H1 (cell line): ENCODE results near the gene PARD6B. TPM values are rescaled to one million over a fixed set of nuclear protein-coding genes. Genes with fewer than 3 reads are reported as not detected.

Experiments
- CTCF ChIA-PET: fragments of 300-600 bp; sonication (Branson Sonifier 250); formaldehyde crosslinking; loops from one replicate; lab custom pipeline; 2021; ENCODE audit not compliant: partially characterized antibody; lab: Charles Lee
- POLR2A ChIA-PET: fragments of 300-600 bp; sonication (Branson Sonifier 250); formaldehyde crosslinking; loops from one replicate; lab custom pipeline; 2021; ENCODE audit warnings: inconsistent platforms; ENCODE audit not compliant: partially characterized antibody; lab: Charles Lee
- DNase-seq, 2 experiments: peaks; one replicate each; pipeline versions ENCODE4 v3.0.0 to v3.0.0-alpha.2; 2010 to 2022; ENCODE audit warnings: low spot score in 2 of 2, low read depth in 1 of 2, mixed read lengths in 1 of 2
- FAIRE-seq: peaks from 2 replicates; lab custom pipeline; 2011; peaks lifted over from hg19 to GRCh38; lab: Jason Lieb, UNC
- H2AFZ ChIP-seq: 2 replicates; pipeline ENCODE4 v1.8.1; 2012; ENCODE audit warnings: low read length, inconsistent platforms
- H2AK5ac ChIP-seq: 2 replicates; pipeline ENCODE4 v1.6.1; 2013; ENCODE audit warnings: low read depth, low read length
- H2BK120ac ChIP-seq: replicated peaks from 2 replicates; pipeline ENCODE3; 2013; ENCODE audit warnings: low read depth, low read length, inconsistent platforms
- H2BK12ac ChIP-seq: 2 replicates; pipeline ENCODE4 v1.6.1; 2013; ENCODE audit warnings: low read depth, low read length
- H2BK15ac ChIP-seq: 2 replicates; pipeline ENCODE4 v1.6.1; 2013; ENCODE audit warnings: low read length
- H2BK20ac ChIP-seq: 2 replicates; pipeline ENCODE4 v1.6.1; 2013; ENCODE audit warnings: low read length
- H2BK5ac ChIP-seq: 2 replicates; pipeline ENCODE4 v1.6.1; 2013; ENCODE audit warnings: low read depth, low read length
- H3K14ac ChIP-seq: 2 replicates; pipeline ENCODE4 v1.6.1; 2013; ENCODE audit warnings: inconsistent platforms; ENCODE audit not compliant: insufficient read length
- H3K18ac ChIP-seq: 2 replicates; pipeline ENCODE4 v1.6.1; 2013; ENCODE audit warnings: low read length; ENCODE audit errors: extremely low read depth
- H3K23ac ChIP-seq: 2 replicates; pipeline ENCODE4 v1.6.1; 2013; ENCODE audit warnings: inconsistent platforms; ENCODE audit not compliant: insufficient read length
- H3K23me2 ChIP-seq: 2 replicates; pipeline ENCODE4 v1.6.1; 2013; ENCODE audit warnings: low read depth, low read length
- H3K27ac ChIP-seq: 2 replicates; pipeline ENCODE4 v1.6.1; 2011; ENCODE audit warnings: low read depth, low read length, inconsistent platforms
- H3K27me3 ChIP-seq, 4 experiments: replicated peaks in 1 of 4; 1 replicate in 1 of 4; 2 replicates in 3 of 4; pipeline versions ENCODE4 v1.6.1 to v1.8.1; 2011 to 2013; ENCODE audit warnings: low read length in 3 of 4, mild to moderate bottlenecking in 3 of 4, inconsistent platforms in 2 of 4, mixed read lengths in 2 of 4, moderate library complexity in 1 of 4; ENCODE audit not compliant: control insufficient read depth in 3 of 4, insufficient read depth in 3 of 4; ENCODE audit errors: extremely low read depth in 1 of 4
- H3K36me3 ChIP-seq, 4 experiments: 2 replicates each; pipeline versions ENCODE4 v1.6.1 to v1.8.1; 2011 to 2013; ENCODE audit warnings: mild to moderate bottlenecking in 4 of 4, low read length in 3 of 4, moderate library complexity in 2 of 4, control low read depth in 1 of 4, inconsistent platforms in 1 of 4; ENCODE audit not compliant: insufficient read depth in 4 of 4, control insufficient read depth in 2 of 4
- H3K4ac ChIP-seq: replicated peaks from 2 replicates; pipeline ENCODE3; 2013; ENCODE audit warnings: low read length, low read depth, mixed read lengths, inconsistent platforms; ENCODE audit not compliant: insufficient read length
- H3K4me1 ChIP-seq, 4 experiments: replicated peaks in 1 of 4; 1 replicate in 1 of 4; 2 replicates in 3 of 4; pipeline versions ENCODE4 v1.6.1 to v1.8.1; 2011 to 2013; ENCODE audit warnings: low read length in 3 of 4, inconsistent platforms in 2 of 4, mixed read lengths in 1 of 4; ENCODE audit not compliant: insufficient read depth in 4 of 4, control insufficient read depth in 3 of 4
- H3K4me2 ChIP-seq, 2 experiments: 2 replicates each; pipeline versions ENCODE4 v1.6.1 to v1.8.1; 2011 to 2013; ENCODE audit warnings: low read depth in 2 of 2, low read length in 2 of 2, control low read depth in 1 of 2, inconsistent platforms in 1 of 2, mild to moderate bottlenecking in 1 of 2; ENCODE audit not compliant: insufficient read depth in 1 of 2
- H3K4me3 ChIP-seq, 4 experiments: fragments of 200-600, 300-600 bp in 1 of 4; sonication (generic), shearing (Covaris generic), sonication (Bioruptor Twin) in 1 of 4; 2 replicates each; pipeline versions ENCODE4 v1.5.1 to v1.8.1; 2011 to 2016; ENCODE audit warnings: low read length in 4 of 4, low read depth in 3 of 4, control low read depth in 2 of 4, inconsistent platforms in 2 of 4, mild to moderate bottlenecking in 2 of 4, mixed read lengths in 1 of 4, moderate library complexity in 1 of 4; ENCODE audit not compliant: insufficient read depth in 2 of 4; ENCODE audit errors: extremely low read depth in 1 of 4
- H3K56ac ChIP-seq: replicated peaks from 2 replicates; pipeline ENCODE3; 2013; ENCODE audit warnings: low read depth, mild to moderate bottlenecking, mixed read lengths, low read length, inconsistent platforms; ENCODE audit not compliant: insufficient read length
- H3K79me1 ChIP-seq: 2 replicates; pipeline ENCODE4 v1.6.1; 2013; ENCODE audit warnings: low read depth, low read length, control low read depth
- H3K79me2 ChIP-seq, 2 experiments: 2 replicates each; pipeline versions ENCODE4 v1.6.1 to v1.8.1; 2012 to 2013; ENCODE audit warnings: low read length in 2 of 2, mild to moderate bottlenecking in 2 of 2, inconsistent platforms in 1 of 2; ENCODE audit not compliant: insufficient read depth in 2 of 2, control insufficient read depth in 1 of 2
- H3K9ac ChIP-seq, 4 experiments: replicated peaks in 1 of 4; 1 replicate in 1 of 4; 2 replicates in 3 of 4; pipeline versions ENCODE4 v1.6.1 to v1.8.1; 2011 to 2013; ENCODE audit warnings: low read depth in 3 of 4, low read length in 3 of 4, control low read depth in 2 of 4, mild to moderate bottlenecking in 2 of 4, moderate library complexity in 2 of 4, inconsistent platforms in 1 of 4; ENCODE audit errors: extremely low read depth in 1 of 4
- H3K9me3 ChIP-seq, 2 experiments: 2 replicates each; pipeline versions ENCODE4 v1.6.1 to v1.8.1; 2012 to 2013; ENCODE audit warnings: mild to moderate bottlenecking in 2 of 2, moderate library complexity in 2 of 2, control low read depth in 1 of 2, inconsistent platforms in 1 of 2, low read depth in 1 of 2, low read length in 1 of 2, mixed read lengths in 1 of 2; ENCODE audit not compliant: insufficient read depth in 2 of 2
- H4K20me1 ChIP-seq, 2 experiments: replicated peaks in 1 of 2; 2 replicates each; pipeline versions ENCODE3 to v1.8.1; 2011 to 2013; ENCODE audit warnings: inconsistent platforms in 2 of 2, low read length in 2 of 2, mild to moderate bottlenecking in 1 of 2; ENCODE audit not compliant: insufficient read depth in 2 of 2, control insufficient read depth in 1 of 2
- H4K5ac ChIP-seq: 2 replicates; pipeline ENCODE4 v1.6.1; 2013; ENCODE audit warnings: low read length, low read depth, mixed read lengths, inconsistent platforms; ENCODE audit not compliant: insufficient read length
- H4K8ac ChIP-seq: 2 replicates; pipeline ENCODE4 v1.8.0; 2013; ENCODE audit warnings: mild to moderate bottlenecking, moderate library complexity, low read length, inconsistent platforms; ENCODE audit not compliant: insufficient read depth; ENCODE audit errors: extremely low read depth
- H4K91ac ChIP-seq: replicated peaks from 2 replicates; pipeline ENCODE3; 2013; ENCODE audit warnings: low read length, mixed read lengths, inconsistent platforms; ENCODE audit not compliant: insufficient read length
- BACH1 ChIP-seq: IDR thresholded peaks from 2 replicates; pipeline ENCODE4 v1.6.1; 2012; ENCODE audit warnings: low read length, improper control_type of control experiment
- BRCA1 ChIP-seq: IDR thresholded peaks from 2 replicates; pipeline ENCODE4 v1.6.1; 2012; ENCODE audit warnings: low read depth, low read length, improper control_type of control experiment
- CBX8 ChIP-seq: fragments of 300-800, 300-1000 bp; sonication (generic); IDR thresholded peaks from 2 replicates; pipeline ENCODE4 v1.7.1; 2016; ENCODE audit warnings: low read depth, low read length, borderline replicate concordance
- CHD2 ChIP-seq: IDR thresholded peaks from 2 replicates; pipeline ENCODE4 v1.6.1; 2012; ENCODE audit warnings: low read length, improper control_type of control experiment
- CREB1 ChIP-seq: IDR thresholded peaks from 2 replicates; pipeline ENCODE4 v1.6.1; 2012; ENCODE audit warnings: inconsistent platforms
- EZH2 ChIP-seq: fragments of 200-600 bp; sonication (generic); IDR thresholded peaks from 2 replicates; pipeline ENCODE4 v1.7.1; 2012; ENCODE audit warnings: low read depth, mild to moderate bottlenecking, moderate library complexity, low read length, inconsistent platforms; ENCODE audit not compliant: severe bottlenecking
- HDAC2 ChIP-seq, 2 experiments: fragments of 300-600 bp in 1 of 2; sonication (generic) in 1 of 2; IDR thresholded peaks; 2 replicates each; pipeline ENCODE4 v1.6.1; 2011 to 2012; ENCODE audit warnings: low read depth in 2 of 2, low read length in 2 of 2, mild to moderate bottlenecking in 2 of 2, moderate library complexity in 2 of 2, borderline replicate concordance in 1 of 2, inconsistent platforms in 1 of 2
- JUND ChIP-seq: IDR thresholded peaks from 2 replicates; pipeline ENCODE4 v1.6.1; 2011; ENCODE audit warnings: mild to moderate bottlenecking, improper control_type of control experiment, low read length
- KDM5A ChIP-seq: fragments of 200-600 bp; IDR thresholded peaks from 2 replicates; pipeline ENCODE4 v1.7.1; 2012; ENCODE audit warnings: mild to moderate bottlenecking, low read length, inconsistent platforms, mixed read lengths
- PHF8 ChIP-seq: fragments of 200-600 bp; sonication (generic); conservative IDR thresholded peaks from 2 replicates; pipeline ENCODE4 v1.7.1; 2012; ENCODE audit warnings: low read depth, mild to moderate bottlenecking, inconsistent platforms, low read length, moderate library complexity
- RBBP5 ChIP-seq: IDR thresholded peaks from 2 replicates; pipeline ENCODE4 v1.7.1; 2012; ENCODE audit warnings: low read depth, mild to moderate bottlenecking, inconsistent platforms, low read length, moderate library complexity, borderline replicate concordance
- RXRA ChIP-seq: IDR thresholded peaks from 2 replicates; pipeline ENCODE4 v1.6.1; 2011; ENCODE audit warnings: low read depth, mild to moderate bottlenecking, low read length, moderate library complexity; ENCODE audit not compliant: insufficient read depth
- WGBS, 2 experiments: shearing (Covaris generic) in 1 of 2; methylation state at CpG; one replicate each; pipeline versions ENCODE4 v1.1.6 to v1.1.7; 2013 to 2015; ENCODE audit warnings: low lambda C conversion rate in 2 of 2, mixed read lengths in 2 of 2, inconsistent platforms in 1 of 2, low coverage in 1 of 2, missing lambda C conversion rate in 1 of 2; ENCODE audit not compliant: insufficient replicate concordance in 2 of 2, insufficient coverage in 1 of 2, insufficient read length in 1 of 2; ENCODE audit errors: extremely low coverage in 1 of 2, missing lambda C conversion rate in 1 of 2; 5-methylcytosine and 5-hydroxymethylcytosine counted together
- polyA plus RNA-seq, 7 experiments: library from polyadenylated mRNA; depleted of rRNA in 3 of 7; stranded (reverse) in 5 of 7; unstranded in 2 of 7; fragments of >200 nt in 5 of 7; fragments of 200-250 nt in 2 of 7; gene quantifications; 1 replicate in 5 of 7; 2 replicates in 1 of 7; 4 replicates in 1 of 7; pipeline versions ENCODE4 v1.2.1 to v1.2.3, GENCODE V29; 2011 to 2013; ENCODE audit warnings: missing spikeins in 2 of 7, mixed read lengths in 2 of 7
- total RNA-seq: library from RNA; stranded (reverse); fragmentation: NEBNext Ultra II Directional; extraction: Animal tissue kit (Norgen Biotek cat#: 25700); gene quantifications from 2 replicates; pipeline ENCODE4 v1.2.1, GENCODE V29; 2021

The PARD6B gene
- total and polyA plus RNA-seq, 2 of the 8 experiments (the other 6 are each of a cell fraction or from before 2014, with no cell fraction given), result 5.2 to 34.1 TPM

DNA sequence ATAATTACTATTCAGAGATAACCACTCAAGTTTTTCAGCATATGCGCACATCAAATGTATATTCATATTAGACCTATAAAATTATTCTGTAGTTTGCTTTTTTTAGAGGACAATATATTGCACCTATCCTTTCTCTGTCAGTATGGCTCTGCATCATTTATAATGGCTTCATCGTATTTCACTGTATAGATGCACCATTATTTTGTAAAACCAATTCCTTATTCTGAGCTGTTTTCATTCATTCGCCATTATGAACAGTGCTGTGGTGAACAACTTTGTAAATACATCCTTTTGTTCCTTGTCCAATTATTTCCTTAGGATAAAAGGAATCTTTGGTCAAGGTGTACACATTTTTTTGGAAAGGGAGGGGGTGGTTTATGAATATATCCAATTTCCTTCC lies 34.3 kb downstream of the PARD6B start:
- Histone ChIP-seq H2BK5ac (no peak overlapping the region), H4K5ac (no peak overlapping the region), H3K9ac (no peak overlapping the region), H3K27ac (no peak overlapping the region), H4K91ac (no peak overlapping the region), H3K4me3 (no peak overlapping the region), H3K36me3 (no peaks in the 10 kb centered on the region), H3K56ac (no peak overlapping the region), H2BK15ac (no peak overlapping the region), H3K4me1 (peaks cover 3 to 12% (median 7%) of the 10 kb centered on the region in 4 experiments; a peak in 5 of 7 replicates), H4K8ac (no peak overlapping the region), H3K79me2 (no peaks in the 10 kb centered on the region), H3K27me3 (no peaks in the 10 kb centered on the region), H4K20me1 (no peaks in the 10 kb centered on the region), H3K4me2 (no peak overlapping the region), H2BK120ac (no peak overlapping the region), H2AK5ac (no peak overlapping the region), H3K14ac (no peak overlapping the region), H2BK12ac (no peak overlapping the region), H3K79me1 (no peaks in the 10 kb centered on the region), H3K18ac (no peak overlapping the region), H3K23ac (no peak overlapping the region), H3K4ac (no peak overlapping the region), H3K23me2 (no peaks in the 10 kb centered on the region), H2AFZ (no peak overlapping the region), H2BK20ac (no peak overlapping the region), H3K9me3 (no peaks in the 10 kb centered on the region)
- CTCF ChIA-PET, result interaction anchor here (1.6 to 3.8 kb wide), 4 partner anchors 16 to 106 kb away, joined by 3 to 23 read pairs (median 6); no protein-coding TSS in a partner anchor
- no peak for DNase-seq
- no peak for FAIRE-seq
- POLR2A ChIA-PET, result interaction anchor here (0.9 to 2.6 kb wide), 2 partner anchors 10 to 166 kb away, joined by 3 to 10 read pairs; partner anchors contain the start of gene ADNP
- WGBS, 2 experiments, result 61% methylated on average over 3 of the region's 3 CpGs; no CpG with 5 or more reads in 1 of the 2 experiments
- no peak for TF ChIP-seq KDM5A
- TF ChIP-seq BRCA1, result no peak
- TF ChIP-seq RXRA, result no peak
- no peak for TF ChIP-seq BACH1
- TF ChIP-seq HDAC2 (IDR thresholded peaks at IDR 0.05; ENCODE audit: borderline replicate concordance in 1 of 2, low read depth in 2 of 2, low read length in 2 of 2), result no peak
- no peak for TF ChIP-seq CBX8
- TF ChIP-seq CHD2, result no peak
- no peak for TF ChIP-seq JUND
- TF ChIP-seq RBBP5, result no peak
- TF ChIP-seq EZH2, result no peak
- TF ChIP-seq PHF8, result no peak
- TF ChIP-seq CREB1, result no peak
